Islet of Langerhans (tissue), 1 donor: ENCODE data around the gene FXYD2.
"Not testable (repeated sequence)": the region's sequence is repeated elsewhere in the genome, so short reads cannot be mapped to it uniquely, and the experiment has no call there.

Source experiments
- FAIRE-seq: peaks from one replicate; lab custom pipeline; 2011; peaks lifted over from hg19 to GRCh38; lab: Jason Lieb, UNC

FXYD2 gene

DNA sequence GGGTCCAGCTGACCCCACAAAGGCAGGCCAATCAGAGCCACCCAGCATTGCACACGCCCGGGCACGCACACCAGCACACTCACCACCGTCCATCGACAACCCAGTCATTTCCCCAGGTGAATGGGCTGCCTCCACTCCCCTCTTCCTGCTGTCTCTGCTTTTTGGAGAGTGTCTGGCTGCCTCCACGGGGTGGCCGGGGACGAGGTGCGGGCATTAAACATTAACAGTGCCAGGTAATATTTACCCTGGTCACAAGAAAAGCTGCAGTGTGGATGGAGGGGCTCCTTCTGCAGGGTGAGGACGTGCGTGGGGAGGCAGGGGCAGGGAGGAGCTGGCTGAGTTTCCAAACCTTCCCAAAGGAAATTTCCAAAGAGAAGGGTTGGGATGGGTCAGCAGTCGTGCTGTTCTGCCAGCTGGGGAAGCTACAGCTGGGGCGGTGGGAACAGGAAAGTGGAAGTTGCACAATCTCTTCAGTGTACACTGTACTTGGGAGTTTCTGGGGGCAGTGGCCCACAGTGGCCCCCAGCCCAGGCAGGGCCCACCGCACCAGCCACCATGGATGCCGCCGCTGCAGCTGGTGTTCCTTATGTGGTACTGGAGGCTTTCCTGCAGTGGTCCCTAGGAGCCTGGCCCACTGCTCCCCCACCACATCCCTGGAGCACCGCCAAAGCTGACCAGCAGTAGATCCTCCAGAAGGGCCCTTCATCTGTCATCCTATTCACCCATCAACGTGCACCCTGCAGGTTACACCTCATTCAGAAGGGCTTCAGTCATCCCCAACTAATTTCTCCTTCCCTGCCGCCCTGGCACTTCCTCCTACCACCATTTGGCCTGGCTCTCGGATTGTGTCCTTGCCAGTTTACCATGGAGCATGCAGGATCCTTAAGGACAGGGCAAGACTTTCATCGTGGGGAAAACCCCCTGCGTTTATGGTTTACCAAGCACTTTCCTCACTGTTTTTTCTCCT, at the start of gene FXYD2:
Gene FXYD2, minus strand, starts transcription at position 174 of the 967 bp plus-strand sequence. Its CDS starts 66 bp downstream, at position 108.
- FAIRE-seq, result no peak

DNA sequence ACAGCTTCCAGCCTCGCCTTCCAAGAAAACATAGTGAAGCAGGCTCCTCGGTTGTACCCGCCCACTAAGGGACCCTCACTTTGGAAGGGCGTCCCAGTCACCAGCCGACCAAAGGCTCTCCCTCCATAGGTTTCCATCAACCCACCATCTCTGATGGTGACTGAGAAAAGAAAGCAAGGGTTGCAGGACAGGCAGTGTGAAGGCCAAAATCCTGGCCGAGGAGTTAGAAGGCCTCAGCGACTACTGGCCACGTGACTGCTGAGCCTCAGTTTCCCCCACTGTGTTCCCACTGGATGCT, 49.2 kb upstream of the FXYD2 start:
- no peak for FAIRE-seq

DNA sequence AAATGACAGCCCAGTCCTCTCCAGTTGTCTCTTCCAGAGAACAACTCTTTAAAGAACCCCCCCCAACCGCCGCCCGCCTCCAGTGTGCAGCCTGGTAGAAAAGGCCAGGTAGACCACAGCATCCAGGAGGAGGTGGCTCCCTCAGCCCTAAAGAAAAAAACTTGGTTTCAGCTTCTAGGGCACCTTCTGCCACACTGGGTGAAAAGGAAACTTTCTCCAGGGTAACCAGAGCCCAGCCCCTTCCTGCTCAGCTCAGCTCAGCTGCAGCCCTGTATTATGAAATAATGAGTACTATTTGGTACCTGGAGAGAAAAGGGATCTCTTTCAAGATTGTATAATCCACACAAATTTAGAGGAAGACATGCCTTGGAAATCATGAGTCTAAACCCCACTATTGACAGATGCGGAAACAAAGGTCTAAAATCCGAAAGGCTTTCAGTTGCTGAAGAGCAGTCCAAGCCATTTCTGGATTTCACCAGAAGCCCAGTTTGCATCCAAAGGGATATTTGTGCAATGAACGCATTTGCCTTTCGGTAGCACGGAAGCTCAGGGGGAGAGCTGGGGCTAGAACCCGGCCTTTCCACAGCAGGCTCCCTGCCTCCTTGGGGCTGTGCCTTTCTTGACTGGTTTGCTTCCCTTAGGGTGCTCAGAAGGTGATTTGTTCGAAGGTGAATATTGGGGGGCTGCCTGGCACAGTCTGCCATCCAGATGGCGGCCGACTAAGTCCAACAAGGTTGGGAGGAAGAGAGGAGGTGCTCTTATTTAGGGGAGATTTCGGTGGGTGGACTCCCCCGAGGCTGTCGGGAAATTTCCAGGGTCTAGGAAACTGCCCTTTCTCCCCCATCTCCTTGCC, 48.7 kb upstream of the FXYD2 start:
- no peak for FAIRE-seq

DNA sequence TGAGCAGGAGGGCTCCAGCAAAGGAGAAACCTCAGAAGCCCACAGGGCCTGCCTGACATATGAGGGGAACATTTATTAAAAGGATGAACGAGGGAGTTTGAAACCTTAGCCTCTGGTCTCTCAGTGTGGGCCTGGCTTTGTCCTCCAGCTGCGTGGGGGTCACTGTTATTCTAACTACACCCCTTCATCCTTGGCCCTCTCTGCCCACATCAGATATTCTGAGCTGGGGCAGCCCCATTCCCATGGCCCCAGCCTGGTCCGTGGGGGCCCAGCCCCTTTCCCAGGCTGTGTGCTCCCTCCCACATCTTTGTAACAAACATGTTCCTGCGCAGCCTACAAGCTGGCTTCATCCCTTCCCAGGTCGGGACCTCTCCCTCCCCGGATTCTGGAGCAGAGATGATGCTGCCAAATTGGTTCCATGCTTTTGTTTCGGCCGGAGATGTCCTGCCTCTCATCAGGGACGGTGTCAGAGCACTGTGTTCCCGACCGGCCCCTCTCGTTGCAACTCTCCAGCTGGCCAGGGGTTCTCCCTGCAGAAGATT, 47.9 kb upstream of the FXYD2 start:
- FAIRE-seq, result no peak

DNA sequence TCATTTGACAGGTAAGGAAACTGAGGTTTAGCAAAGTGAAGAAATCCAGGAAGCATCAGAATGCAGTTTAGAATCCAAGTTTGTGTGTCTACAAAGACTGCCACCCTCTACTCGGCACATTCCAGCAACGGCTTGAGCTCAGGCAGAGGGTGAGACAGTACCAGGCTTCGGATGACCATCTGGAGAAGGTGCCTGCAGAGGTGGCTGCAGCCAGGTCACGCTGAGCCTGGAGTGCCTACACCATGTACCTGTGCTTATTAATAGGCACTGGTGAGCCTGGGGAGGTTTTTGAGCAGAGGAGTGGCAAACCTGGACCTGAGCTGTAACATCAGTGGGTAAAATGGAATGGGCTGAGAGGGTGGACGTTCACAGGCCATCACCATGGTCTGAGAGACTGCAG, 47.2 kb upstream of the FXYD2 start:
- no peak for FAIRE-seq

DNA sequence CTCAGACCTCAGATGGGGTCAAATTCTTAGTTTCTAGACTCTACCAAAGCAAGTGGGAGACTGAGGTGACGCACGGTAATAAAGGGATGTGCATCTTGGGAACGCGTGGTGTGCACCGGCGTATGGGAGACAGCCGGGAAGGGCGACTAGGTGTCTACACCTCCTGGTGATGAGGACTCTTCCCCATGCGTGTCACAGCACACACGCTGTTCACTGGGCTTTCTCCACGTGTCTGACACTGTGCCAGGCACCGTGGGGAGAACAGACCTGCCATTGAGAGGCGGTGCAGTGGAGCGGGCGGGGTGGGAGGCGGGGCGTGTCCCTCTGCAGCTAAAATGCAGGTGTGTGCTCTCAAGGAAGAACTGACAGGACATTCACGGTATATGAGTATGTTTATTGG, 46.6 kb upstream of the FXYD2 start:
- FAIRE-seq, result no peak

DNA sequence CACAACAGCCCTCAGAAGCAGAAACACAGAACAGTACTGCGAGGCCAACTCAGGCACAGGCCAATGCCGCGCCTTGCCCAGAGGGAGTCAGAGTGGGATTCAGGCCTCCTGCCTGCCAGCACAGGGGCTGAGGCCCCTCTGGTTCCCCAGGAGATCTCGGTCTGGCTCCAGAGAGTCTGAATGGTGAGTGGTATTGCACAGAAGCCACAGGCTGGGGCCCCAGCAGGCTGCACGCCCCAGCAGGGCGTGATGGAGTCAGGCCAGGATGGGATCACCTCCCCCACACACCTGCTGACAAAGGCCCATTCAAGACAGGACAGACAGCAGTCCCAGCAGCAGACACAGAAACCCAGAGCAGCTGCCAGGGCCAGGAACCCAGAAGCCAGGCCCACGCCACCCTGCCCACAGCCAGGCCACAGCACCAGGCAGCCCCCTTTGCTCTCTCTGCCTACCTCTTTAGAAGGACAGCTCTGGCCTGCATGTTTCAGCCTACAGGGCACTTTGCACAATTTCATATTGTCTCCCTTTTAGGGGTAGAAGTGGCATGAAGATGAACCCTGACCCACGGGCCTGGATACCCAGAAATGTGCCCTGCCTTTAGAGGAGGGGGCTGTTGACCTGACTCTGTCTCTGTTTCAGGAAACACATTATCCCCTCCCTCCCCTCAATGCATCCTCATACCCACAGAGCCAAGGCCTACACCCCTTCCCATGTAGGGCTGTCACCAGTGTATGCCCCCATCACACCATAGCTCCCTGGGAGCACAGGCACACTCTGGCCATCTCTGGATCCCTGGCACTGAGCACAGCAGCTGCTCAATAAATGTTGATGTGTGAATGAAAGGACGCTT, 45.8 kb upstream of the FXYD2 start:
- FAIRE-seq, result no peak

DNA sequence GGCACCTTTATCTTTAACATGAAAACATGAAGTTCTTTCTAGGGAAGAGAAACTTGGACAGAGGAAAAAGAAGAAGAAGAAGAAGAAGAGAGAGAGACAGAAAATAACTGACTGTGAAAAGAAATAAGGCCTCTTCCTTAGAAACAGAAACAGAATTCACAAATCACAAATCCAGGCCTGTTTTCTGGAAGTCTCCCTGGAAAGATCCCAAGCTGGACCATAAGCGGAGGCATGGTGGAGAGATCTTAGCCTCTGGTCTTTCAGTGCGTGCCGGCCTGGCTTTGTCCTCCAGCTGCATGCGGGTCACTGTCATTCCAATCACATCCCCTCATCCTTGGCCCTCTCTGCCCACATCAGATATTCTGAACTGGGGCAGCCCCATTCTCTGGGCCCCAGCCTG, 45.1 kb upstream of the FXYD2 start:
- no peak for FAIRE-seq

DNA sequence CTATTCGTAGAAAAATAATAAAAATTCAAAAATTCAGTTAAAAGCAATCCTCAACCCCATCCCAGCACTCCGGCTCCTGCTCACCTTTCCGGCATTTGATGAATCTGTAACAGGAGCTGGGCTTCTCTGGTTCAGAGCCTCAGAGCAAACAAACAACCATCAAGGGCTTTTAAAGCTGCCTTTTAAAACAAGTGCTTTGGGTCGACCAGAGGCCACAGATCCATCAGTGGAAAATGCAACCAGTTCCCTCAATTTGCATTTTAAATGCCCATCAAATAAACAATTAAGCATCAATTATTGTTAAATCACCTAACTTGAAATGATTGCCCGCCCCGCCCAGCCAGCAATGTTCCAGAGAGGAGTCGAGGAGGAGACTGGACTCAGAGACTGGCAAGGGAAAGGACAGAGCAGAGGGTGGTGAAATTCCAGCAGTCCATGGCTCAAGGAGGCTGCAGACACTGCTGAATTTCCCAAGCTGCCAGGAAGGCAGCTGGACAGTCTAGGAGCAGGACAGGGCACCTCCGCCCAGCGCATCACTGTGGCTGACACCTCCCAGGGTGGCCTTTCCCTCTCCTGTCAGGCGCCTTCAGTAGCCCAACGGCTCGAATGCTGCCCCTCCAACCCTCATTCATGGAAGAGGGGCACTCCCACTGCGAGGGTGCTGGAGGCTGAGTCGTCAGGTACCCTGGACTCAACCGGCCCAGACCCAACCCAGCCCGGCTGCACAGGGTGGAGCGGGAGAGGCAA, 44.4 kb upstream of the FXYD2 start:
- peak; percentile 30 for FAIRE-seq

DNA sequence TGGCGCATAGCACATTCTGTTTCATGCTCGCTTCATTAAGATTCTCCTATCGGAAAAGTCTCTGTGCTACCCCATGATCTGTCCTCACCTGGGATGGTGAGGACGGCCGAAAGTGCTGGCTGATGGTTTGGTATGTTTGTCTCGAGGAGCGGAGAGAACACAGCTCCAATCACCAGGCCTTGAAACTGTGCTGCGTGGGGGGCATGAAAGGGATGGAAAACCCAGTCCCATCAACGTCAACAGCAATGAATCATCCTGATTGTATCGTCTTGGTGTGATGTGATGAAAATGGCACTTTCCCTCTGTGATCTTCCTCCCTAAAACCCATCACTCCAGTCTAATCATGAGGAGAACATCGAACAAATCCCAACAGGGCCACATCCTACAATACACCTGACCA, 43.5 kb upstream of the FXYD2 start:
- no peak for FAIRE-seq

DNA sequence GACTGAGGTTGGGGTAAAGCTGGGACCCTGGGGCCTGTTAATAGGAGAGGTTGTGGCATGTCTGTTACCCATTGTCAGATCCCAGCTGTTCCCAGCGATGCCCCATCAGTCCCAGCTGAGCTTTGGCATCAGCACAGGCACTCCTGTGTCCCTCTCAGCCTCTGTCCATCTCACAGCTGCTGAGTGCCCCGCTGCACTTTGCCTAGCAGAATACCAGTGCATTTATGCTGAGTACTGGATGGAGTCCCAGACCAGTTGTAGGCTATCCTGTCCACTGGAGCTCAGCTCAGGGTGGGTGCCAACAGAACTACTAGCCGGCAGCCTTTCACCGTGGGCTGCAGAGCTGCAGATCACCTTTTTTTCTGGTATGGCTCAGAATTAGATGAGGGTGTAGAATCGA, 42.0 kb upstream of the FXYD2 start:
- no peak for FAIRE-seq

DNA sequence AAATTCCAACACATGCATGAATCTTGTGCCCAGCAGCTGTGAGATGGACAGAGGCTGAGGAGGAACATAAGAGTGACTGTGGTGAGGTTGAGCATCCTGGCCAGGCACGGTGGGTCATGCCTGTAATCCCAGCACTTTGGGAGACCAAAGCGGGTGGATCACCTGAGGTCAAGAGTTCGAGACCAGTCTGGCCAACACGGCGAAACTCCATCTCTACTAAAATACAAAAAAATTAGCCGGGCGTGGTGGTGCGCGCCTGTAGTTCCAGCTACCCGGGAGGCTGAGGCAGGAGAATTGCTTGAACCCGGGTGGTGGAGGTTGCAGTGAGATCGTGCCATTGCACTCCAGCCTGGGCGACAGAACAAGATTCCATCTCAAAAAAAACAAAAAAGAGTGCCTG, 41.0 kb upstream of the FXYD2 start:
- FAIRE-seq, result not testable (repeated sequence)

DNA sequence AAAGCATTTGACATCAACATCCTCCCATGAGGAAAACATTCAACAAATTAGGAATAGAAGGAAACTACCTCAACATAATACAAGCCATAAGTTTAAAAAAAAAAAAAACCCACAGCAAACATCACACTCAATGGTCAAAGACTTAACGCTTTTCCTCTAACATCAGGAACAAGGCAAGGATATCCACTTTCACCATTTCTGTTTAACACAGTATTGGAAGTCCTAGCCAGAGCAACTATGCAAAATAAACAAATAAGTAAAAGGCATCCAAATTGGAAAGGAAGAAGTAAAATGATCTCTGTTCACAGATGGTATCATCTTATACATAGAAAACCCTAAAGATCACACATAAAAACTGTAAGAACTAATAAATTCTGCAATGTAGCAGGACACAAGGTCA, 38.8 kb upstream of the FXYD2 start:
- FAIRE-seq, result peak; percentile 45

DNA sequence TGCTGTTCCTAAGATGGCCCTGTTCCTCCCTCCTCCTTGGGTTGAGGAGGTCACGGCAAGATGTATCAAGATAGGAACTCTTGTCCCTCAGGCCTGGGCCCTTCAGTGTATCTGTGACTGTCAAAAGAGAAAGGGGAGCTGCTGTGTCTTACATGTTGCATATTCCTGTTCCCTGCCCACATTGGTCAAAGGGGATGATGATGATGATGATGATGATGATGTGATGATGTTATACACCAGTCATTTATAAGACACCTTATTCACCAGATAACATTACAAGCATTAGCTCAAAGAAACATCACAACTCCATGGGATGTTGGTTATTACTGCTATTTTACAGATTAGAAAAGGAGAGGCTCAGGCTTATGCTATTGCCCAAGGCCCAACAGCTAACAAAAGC, 38.2 kb upstream of the FXYD2 start:
- no peak for FAIRE-seq

DNA sequence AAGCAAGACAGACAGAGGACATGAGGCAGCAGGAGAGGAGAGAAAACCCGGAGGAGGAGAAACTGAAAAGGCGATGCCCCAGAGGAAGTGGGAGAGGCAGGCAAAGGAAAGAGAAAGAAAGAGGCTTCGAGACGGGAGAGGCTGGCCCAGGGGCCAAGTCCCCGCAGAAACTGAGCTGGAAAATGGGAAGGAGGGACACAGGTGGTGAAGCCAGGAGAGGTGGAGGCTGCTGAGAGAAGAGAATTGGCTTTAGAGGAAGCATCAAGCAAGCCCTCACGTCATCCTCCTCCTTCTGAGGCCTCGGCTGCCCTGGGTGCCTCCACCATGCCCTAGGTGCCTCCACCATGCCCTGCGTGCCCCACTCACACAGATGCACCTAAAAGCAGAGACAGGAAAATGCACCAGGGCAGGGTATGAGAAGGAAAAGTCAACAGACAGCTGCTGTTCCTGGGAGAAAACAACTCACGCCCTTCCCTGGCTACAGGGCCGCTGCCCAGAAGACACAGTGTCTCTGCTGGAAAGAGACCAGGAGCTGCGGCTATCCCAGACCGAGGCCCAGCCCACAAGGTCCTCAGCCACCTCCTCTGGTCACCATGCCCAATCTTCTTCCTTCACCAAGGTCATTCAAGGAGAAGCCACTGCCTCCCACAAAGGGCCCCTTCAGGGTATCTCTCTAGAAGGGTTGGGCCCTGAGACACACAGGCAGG, 37.6 kb upstream of the FXYD2 start:
- FAIRE-seq, result no peak

DNA sequence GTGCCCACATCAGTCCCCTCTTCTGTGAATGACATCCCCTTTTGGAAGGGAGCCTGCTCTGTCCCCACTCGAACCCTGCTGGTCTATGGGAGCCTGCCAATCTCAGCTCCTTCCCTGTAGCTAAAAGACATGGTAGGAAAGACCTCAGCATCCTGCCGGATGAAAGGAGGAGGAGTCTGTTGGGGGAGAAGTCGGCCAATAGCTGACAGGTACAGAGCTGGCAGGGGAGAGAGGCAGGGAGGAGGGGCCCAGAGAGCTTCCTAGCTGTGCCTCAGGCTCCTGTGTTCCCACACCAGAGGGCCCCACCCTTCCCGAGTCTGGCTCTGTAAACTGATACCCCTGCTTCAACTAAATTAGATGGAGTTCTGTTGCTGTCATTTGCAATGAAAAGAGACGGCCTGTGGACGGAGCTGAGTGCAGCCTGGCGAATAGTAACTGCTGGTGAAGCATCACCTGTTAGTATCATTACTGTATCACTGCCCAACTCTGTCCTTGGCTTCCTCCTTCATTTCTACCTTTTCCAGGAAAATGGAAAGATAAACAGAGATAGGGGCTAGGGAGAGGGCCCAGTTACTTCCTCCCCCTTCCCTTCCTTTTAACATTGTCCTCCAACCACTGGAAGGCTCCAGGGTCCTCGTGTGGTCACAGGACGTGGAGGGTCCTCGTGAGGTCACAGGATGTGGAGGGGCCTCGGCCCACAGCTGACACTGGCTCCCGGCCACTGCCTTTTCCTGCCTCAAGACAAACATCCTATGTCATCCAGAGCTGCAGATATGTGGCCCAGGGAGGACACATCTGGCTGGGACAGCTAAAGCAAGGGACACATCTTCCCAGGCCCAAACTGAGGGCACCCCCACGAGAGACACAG, 36.8 kb upstream of the FXYD2 start:
- FAIRE-seq, result no peak

DNA sequence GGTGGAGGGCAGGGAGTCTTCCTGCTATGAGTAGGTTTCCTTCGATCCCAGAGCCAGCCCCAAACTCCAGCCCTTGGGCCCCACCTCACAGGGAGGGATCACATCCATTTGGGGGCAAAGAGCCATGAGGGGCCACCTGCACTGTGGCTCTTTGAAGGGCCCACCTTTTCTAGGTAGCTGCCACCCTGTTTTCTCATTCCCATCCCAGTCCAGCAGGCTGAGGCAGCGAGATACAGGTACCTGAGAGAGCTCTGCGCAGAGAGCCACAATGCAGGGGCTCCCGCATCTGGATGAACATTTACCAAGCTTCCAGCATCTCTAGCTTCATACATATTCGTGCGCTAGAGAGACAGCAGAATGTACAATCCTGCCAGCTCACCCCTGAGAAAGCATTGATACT, 35.6 kb upstream of the FXYD2 start:
- FAIRE-seq, result no peak

DNA sequence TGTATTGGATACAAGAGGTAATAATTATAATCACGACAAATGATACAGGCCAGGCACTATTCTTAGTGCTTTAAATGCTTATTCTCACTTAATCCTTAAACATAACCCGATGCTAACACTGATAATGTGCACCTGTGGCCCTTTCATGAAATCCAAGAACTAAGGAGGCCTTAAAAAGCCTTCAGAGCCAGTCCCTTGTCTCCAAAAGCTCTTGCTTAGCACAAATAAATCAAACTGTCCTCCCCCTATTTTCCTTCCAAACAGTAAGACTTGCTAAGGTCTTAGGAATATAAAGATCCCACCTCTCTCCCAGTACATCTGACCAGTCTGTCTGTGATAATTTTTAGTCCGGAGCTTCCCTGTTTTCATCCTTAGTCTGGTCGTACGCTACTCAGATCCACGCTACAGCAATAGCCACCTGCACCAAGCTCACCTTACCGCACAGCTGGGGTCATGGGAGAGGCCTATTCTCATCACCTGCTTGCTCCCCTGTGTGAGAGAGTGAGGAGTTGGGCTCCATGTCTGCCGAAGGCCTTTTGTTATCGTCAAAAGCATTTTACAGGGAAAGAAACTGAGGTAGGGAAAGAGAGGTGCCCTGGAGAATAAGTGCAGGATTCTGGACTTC, 35.1 kb upstream of the FXYD2 start:
- FAIRE-seq, result no peak

DNA sequence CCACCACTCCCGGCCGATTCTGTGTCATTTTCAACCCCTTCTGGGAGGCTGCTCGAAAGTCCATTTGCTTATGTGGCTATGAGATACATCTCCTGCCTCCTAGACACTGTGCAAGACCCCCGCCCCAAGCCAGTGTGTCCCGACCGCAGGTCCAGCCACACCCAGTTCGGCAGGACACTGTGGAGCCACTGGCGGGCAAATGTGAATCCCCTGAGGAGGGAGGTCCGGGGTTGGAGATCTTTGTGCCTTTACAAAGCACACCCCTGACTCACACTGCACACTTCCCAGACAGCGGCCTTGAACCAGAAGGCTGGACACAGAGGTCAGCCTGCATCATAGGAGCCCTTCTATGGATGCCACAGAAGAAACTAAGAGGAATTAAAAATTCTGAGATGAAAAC, 34.5 kb upstream of the FXYD2 start:
- no peak for FAIRE-seq
